H1 (cell line): ENCODE data around the gene HAPLN3. TPM values are rescaled to one million over a fixed set of nuclear protein-coding genes. Genes with fewer than 3 reads are reported as not detected.

ENCODE experiments used
- CTCF ChIA-PET: fragments of 300-600 bp; sonication (Branson Sonifier 250); formaldehyde crosslinking; loops from one replicate; lab custom pipeline; 2021; ENCODE audit not compliant: partially characterized antibody; lab: Charles Lee
- POLR2A ChIA-PET: fragments of 300-600 bp; sonication (Branson Sonifier 250); formaldehyde crosslinking; loops from one replicate; lab custom pipeline; 2021; ENCODE audit warnings: inconsistent platforms; ENCODE audit not compliant: partially characterized antibody; lab: Charles Lee
- DNase-seq, 2 experiments: peaks; one replicate each; pipeline versions ENCODE4 v3.0.0 to v3.0.0-alpha.2; 2010 to 2022; ENCODE audit warnings: low spot score in 2 of 2, low read depth in 1 of 2, mixed read lengths in 1 of 2
- FAIRE-seq: peaks from 2 replicates; lab custom pipeline; 2011; peaks lifted over from hg19 to GRCh38; lab: Jason Lieb, UNC
- H2AFZ ChIP-seq: 2 replicates; pipeline ENCODE4 v1.8.1; 2012; ENCODE audit warnings: low read length, inconsistent platforms
- H2AK5ac ChIP-seq: 2 replicates; pipeline ENCODE4 v1.6.1; 2013; ENCODE audit warnings: low read depth, low read length
- H2BK120ac ChIP-seq: replicated peaks from 2 replicates; pipeline ENCODE3; 2013; ENCODE audit warnings: low read depth, low read length, inconsistent platforms
- H2BK12ac ChIP-seq: 2 replicates; pipeline ENCODE4 v1.6.1; 2013; ENCODE audit warnings: low read depth, low read length
- H2BK15ac ChIP-seq: 2 replicates; pipeline ENCODE4 v1.6.1; 2013; ENCODE audit warnings: low read length
- H2BK20ac ChIP-seq: 2 replicates; pipeline ENCODE4 v1.6.1; 2013; ENCODE audit warnings: low read length
- H2BK5ac ChIP-seq: 2 replicates; pipeline ENCODE4 v1.6.1; 2013; ENCODE audit warnings: low read depth, low read length
- H3K14ac ChIP-seq: 2 replicates; pipeline ENCODE4 v1.6.1; 2013; ENCODE audit warnings: inconsistent platforms; ENCODE audit not compliant: insufficient read length
- H3K18ac ChIP-seq: 2 replicates; pipeline ENCODE4 v1.6.1; 2013; ENCODE audit warnings: low read length; ENCODE audit errors: extremely low read depth
- H3K23ac ChIP-seq: 2 replicates; pipeline ENCODE4 v1.6.1; 2013; ENCODE audit warnings: inconsistent platforms; ENCODE audit not compliant: insufficient read length
- H3K23me2 ChIP-seq: 2 replicates; pipeline ENCODE4 v1.6.1; 2013; ENCODE audit warnings: low read depth, low read length
- H3K27ac ChIP-seq: 2 replicates; pipeline ENCODE4 v1.6.1; 2011; ENCODE audit warnings: low read depth, low read length, inconsistent platforms
- H3K27me3 ChIP-seq, 4 experiments: replicated peaks in 1 of 4; 1 replicate in 1 of 4; 2 replicates in 3 of 4; pipeline versions ENCODE4 v1.6.1 to v1.8.1; 2011 to 2013; ENCODE audit warnings: low read length in 3 of 4, mild to moderate bottlenecking in 3 of 4, inconsistent platforms in 2 of 4, mixed read lengths in 2 of 4, moderate library complexity in 1 of 4; ENCODE audit not compliant: control insufficient read depth in 3 of 4, insufficient read depth in 3 of 4; ENCODE audit errors: extremely low read depth in 1 of 4
- H3K36me3 ChIP-seq, 4 experiments: 2 replicates each; pipeline versions ENCODE4 v1.6.1 to v1.8.1; 2011 to 2013; ENCODE audit warnings: mild to moderate bottlenecking in 4 of 4, low read length in 3 of 4, moderate library complexity in 2 of 4, control low read depth in 1 of 4, inconsistent platforms in 1 of 4; ENCODE audit not compliant: insufficient read depth in 4 of 4, control insufficient read depth in 2 of 4
- H3K4ac ChIP-seq: replicated peaks from 2 replicates; pipeline ENCODE3; 2013; ENCODE audit warnings: low read length, low read depth, mixed read lengths, inconsistent platforms; ENCODE audit not compliant: insufficient read length
- H3K4me1 ChIP-seq, 4 experiments: replicated peaks in 1 of 4; 1 replicate in 1 of 4; 2 replicates in 3 of 4; pipeline versions ENCODE4 v1.6.1 to v1.8.1; 2011 to 2013; ENCODE audit warnings: low read length in 3 of 4, inconsistent platforms in 2 of 4, mixed read lengths in 1 of 4; ENCODE audit not compliant: insufficient read depth in 4 of 4, control insufficient read depth in 3 of 4
- H3K4me2 ChIP-seq, 2 experiments: 2 replicates each; pipeline versions ENCODE4 v1.6.1 to v1.8.1; 2011 to 2013; ENCODE audit warnings: low read depth in 2 of 2, low read length in 2 of 2, control low read depth in 1 of 2, inconsistent platforms in 1 of 2, mild to moderate bottlenecking in 1 of 2; ENCODE audit not compliant: insufficient read depth in 1 of 2
- H3K4me3 ChIP-seq, 4 experiments: fragments of 200-600, 300-600 bp in 1 of 4; sonication (generic), shearing (Covaris generic), sonication (Bioruptor Twin) in 1 of 4; 2 replicates each; pipeline versions ENCODE4 v1.5.1 to v1.8.1; 2011 to 2016; ENCODE audit warnings: low read length in 4 of 4, low read depth in 3 of 4, control low read depth in 2 of 4, inconsistent platforms in 2 of 4, mild to moderate bottlenecking in 2 of 4, mixed read lengths in 1 of 4, moderate library complexity in 1 of 4; ENCODE audit not compliant: insufficient read depth in 2 of 4; ENCODE audit errors: extremely low read depth in 1 of 4
- H3K56ac ChIP-seq: replicated peaks from 2 replicates; pipeline ENCODE3; 2013; ENCODE audit warnings: low read depth, mild to moderate bottlenecking, mixed read lengths, low read length, inconsistent platforms; ENCODE audit not compliant: insufficient read length
- H3K79me1 ChIP-seq: 2 replicates; pipeline ENCODE4 v1.6.1; 2013; ENCODE audit warnings: low read depth, low read length, control low read depth
- H3K79me2 ChIP-seq, 2 experiments: 2 replicates each; pipeline versions ENCODE4 v1.6.1 to v1.8.1; 2012 to 2013; ENCODE audit warnings: low read length in 2 of 2, mild to moderate bottlenecking in 2 of 2, inconsistent platforms in 1 of 2; ENCODE audit not compliant: insufficient read depth in 2 of 2, control insufficient read depth in 1 of 2
- H3K9ac ChIP-seq, 4 experiments: replicated peaks in 1 of 4; 1 replicate in 1 of 4; 2 replicates in 3 of 4; pipeline versions ENCODE4 v1.6.1 to v1.8.1; 2011 to 2013; ENCODE audit warnings: low read depth in 3 of 4, low read length in 3 of 4, control low read depth in 2 of 4, mild to moderate bottlenecking in 2 of 4, moderate library complexity in 2 of 4, inconsistent platforms in 1 of 4; ENCODE audit errors: extremely low read depth in 1 of 4
- H3K9me3 ChIP-seq, 2 experiments: 2 replicates each; pipeline versions ENCODE4 v1.6.1 to v1.8.1; 2012 to 2013; ENCODE audit warnings: mild to moderate bottlenecking in 2 of 2, moderate library complexity in 2 of 2, control low read depth in 1 of 2, inconsistent platforms in 1 of 2, low read depth in 1 of 2, low read length in 1 of 2, mixed read lengths in 1 of 2; ENCODE audit not compliant: insufficient read depth in 2 of 2
- H4K20me1 ChIP-seq, 2 experiments: replicated peaks in 1 of 2; 2 replicates each; pipeline versions ENCODE3 to v1.8.1; 2011 to 2013; ENCODE audit warnings: inconsistent platforms in 2 of 2, low read length in 2 of 2, mild to moderate bottlenecking in 1 of 2; ENCODE audit not compliant: insufficient read depth in 2 of 2, control insufficient read depth in 1 of 2
- H4K5ac ChIP-seq: 2 replicates; pipeline ENCODE4 v1.6.1; 2013; ENCODE audit warnings: low read length, low read depth, mixed read lengths, inconsistent platforms; ENCODE audit not compliant: insufficient read length
- H4K8ac ChIP-seq: 2 replicates; pipeline ENCODE4 v1.8.0; 2013; ENCODE audit warnings: mild to moderate bottlenecking, moderate library complexity, low read length, inconsistent platforms; ENCODE audit not compliant: insufficient read depth; ENCODE audit errors: extremely low read depth
- H4K91ac ChIP-seq: replicated peaks from 2 replicates; pipeline ENCODE3; 2013; ENCODE audit warnings: low read length, mixed read lengths, inconsistent platforms; ENCODE audit not compliant: insufficient read length
- POLR2AphosphoS5 ChIP-seq: IDR thresholded peaks from 2 replicates; pipeline ENCODE4 v1.6.1; 2011; ENCODE audit warnings: low read depth, low read length
- RAD21 ChIP-seq, 2 experiments: IDR thresholded peaks in 1 of 2; conservative IDR thresholded peaks in 1 of 2; 2 replicates each; pipeline ENCODE4 v1.6.1; 2011; ENCODE audit warnings: low read depth in 2 of 2, low read length in 2 of 2, improper control_type of control experiment in 1 of 2, inconsistent platforms in 1 of 2, mild to moderate bottlenecking in 1 of 2, moderate library complexity in 1 of 2
- RNF2 ChIP-seq: fragments of 200-900, 300-1000 bp; sonication (generic); IDR thresholded peaks from 2 replicates; pipeline ENCODE4 v1.7.1; 2016; ENCODE audit warnings: borderline replicate concordance, low read depth, mild to moderate bottlenecking, antibody characterized with exemption, low read length; ENCODE audit not compliant: poor library complexity, severe bottlenecking; ENCODE audit errors: missing control alignments
- SIN3A ChIP-seq, 2 experiments: IDR thresholded peaks in 1 of 2; conservative IDR thresholded peaks in 1 of 2; 2 replicates each; pipeline ENCODE4 v1.6.1; 2011 to 2012; ENCODE audit warnings: low read length in 2 of 2, improper control_type of control experiment in 1 of 2, low read depth in 1 of 2, mild to moderate bottlenecking in 1 of 2
- TEAD4 ChIP-seq: IDR thresholded peaks from 2 replicates; pipeline ENCODE4 v1.6.1; 2012; ENCODE audit warnings: low read depth, low read length, inconsistent platforms, mixed read lengths
- WGBS, 2 experiments: shearing (Covaris generic) in 1 of 2; methylation state at CpG; one replicate each; pipeline versions ENCODE4 v1.1.6 to v1.1.7; 2013 to 2015; ENCODE audit warnings: low lambda C conversion rate in 2 of 2, mixed read lengths in 2 of 2, inconsistent platforms in 1 of 2, low coverage in 1 of 2, missing lambda C conversion rate in 1 of 2; ENCODE audit not compliant: insufficient replicate concordance in 2 of 2, insufficient coverage in 1 of 2, insufficient read length in 1 of 2; ENCODE audit errors: extremely low coverage in 1 of 2, missing lambda C conversion rate in 1 of 2; 5-methylcytosine and 5-hydroxymethylcytosine counted together
- polyA plus RNA-seq, 7 experiments: library from polyadenylated mRNA; depleted of rRNA in 3 of 7; stranded (reverse) in 5 of 7; unstranded in 2 of 7; fragments of >200 nt in 5 of 7; fragments of 200-250 nt in 2 of 7; gene quantifications; 1 replicate in 5 of 7; 2 replicates in 1 of 7; 4 replicates in 1 of 7; pipeline versions ENCODE4 v1.2.1 to v1.2.3, GENCODE V29; 2011 to 2013; ENCODE audit warnings: missing spikeins in 2 of 7, mixed read lengths in 2 of 7
- total RNA-seq: library from RNA; stranded (reverse); fragmentation: NEBNext Ultra II Directional; extraction: Animal tissue kit (Norgen Biotek cat#: 25700); gene quantifications from 2 replicates; pipeline ENCODE4 v1.2.1, GENCODE V29; 2021
- TF ChIP-seq, protein P1 (sequence below), 3 experiments: IDR thresholded peaks; 1 replicate in 2 of 3; 2 replicates in 1 of 3; pipeline versions ENCODE4 v1.5.1 to v1.6.1; 2011; ENCODE audit warnings: low read length in 3 of 3, mild to moderate bottlenecking in 3 of 3, inconsistent platforms in 2 of 3, low read depth in 1 of 3, moderate library complexity in 1 of 3; ENCODE audit not compliant: insufficient read depth in 1 of 3; ENCODE audit errors: control extremely low read depth in 1 of 3

Gene HAPLN3
- total and polyA plus RNA-seq, 2 of the 8 experiments (the other 6 are each of a cell fraction or from before 2014, with no cell fraction given): 76.2 to 79.7 TPM

DNA sequence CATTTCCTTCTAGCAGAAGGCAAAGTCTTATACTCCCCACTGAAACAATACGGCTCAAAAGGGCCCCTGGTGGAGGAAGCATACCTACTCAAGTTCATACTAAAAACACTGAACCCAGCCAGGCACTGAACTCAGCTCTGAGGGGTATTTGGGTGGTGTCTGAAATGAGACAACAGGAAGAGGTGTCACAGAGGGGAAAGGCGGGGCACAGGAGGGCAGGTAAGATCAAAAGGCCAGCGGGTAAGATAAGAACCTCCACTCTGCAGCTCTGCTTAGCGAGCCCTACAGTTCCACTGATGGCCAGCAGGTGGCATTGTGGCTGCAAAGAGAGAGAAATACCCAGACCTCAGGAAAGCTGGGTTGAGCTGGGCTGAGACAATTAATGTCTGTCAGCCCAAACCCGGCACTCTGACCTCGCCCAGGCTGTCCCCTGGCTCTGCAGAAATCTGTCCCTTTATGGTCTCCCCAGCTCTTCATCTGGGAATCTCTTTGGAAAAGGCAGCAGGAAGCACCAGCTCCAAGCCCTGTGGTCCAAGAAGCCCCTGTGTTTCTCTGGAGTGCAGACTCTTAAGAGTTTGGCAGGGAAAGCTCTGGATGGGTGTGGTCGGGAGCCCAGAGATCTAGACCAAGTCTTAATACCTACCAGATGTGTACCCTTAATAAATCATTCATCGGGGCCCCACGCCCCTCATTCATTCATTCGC is 9.4 kb upstream of the HAPLN3 start:
- ChIA-PET CTCF (interaction anchor here (0.6 to 7.8 kb wide), 57 partner anchors 10 to 371 kb away, joined by 3 to 94 read pairs (median 4); partner anchors contain the start of genes ABHD2, FANCI, HAPLN3 and MFGE8), POLR2A (interaction anchor here (0.8 to 27.2 kb wide), 17 partner anchors 9 to 146 kb away, joined by 3 to 607 read pairs (median 6); partner anchors contain the start of genes HAPLN3 and MFGE8)
- peak; percentile 58 for FAIRE-seq
- Histone ChIP-seq H3K36me3 (peaks cover 69 to 97% (median 92%) of the 10 kb centered on the region in 4 experiments), H3K4me3 (no peak overlapping the region), H4K5ac (no peak overlapping the region), H4K8ac (no peak overlapping the region), H2BK12ac (0 out of 2 replicates have a peak overlapping the region, but pooled peaks have one; percentile 27), H3K4me2 (no peak overlapping the region), H3K9me3 (no peaks in the 10 kb centered on the region), H3K23ac (no peak overlapping the region), H3K4me1 (peaks cover 2 to 32% (median 16%) of the 10 kb centered on the region in 4 experiments), H3K23me2 (peaks cover 5% of the 10 kb centered on the region; the same call in 1 of the 2 replicates), H2BK20ac (no peak overlapping the region), H3K18ac (no peak overlapping the region; the same call in 1 of the 2 replicates), H3K14ac (no peak overlapping the region), H3K56ac (no peak overlapping the region), H3K9ac (no peak overlapping the region), H3K79me2 (peaks cover 3 to 61% of the 10 kb centered on the region in 2 experiments; a peak in 3 of 4 replicates), H2BK15ac (no peak overlapping the region), H4K20me1 (peaks cover 44 to 61% of the 10 kb centered on the region in 2 experiments), H3K27me3 (no peaks in the 10 kb centered on the region), H4K91ac (no peak overlapping the region), H2BK5ac (no peak overlapping the region; the same call in 1 of the 2 replicates), H3K27ac (no peak overlapping the region), H3K79me1 (peaks cover 33% of the 10 kb centered on the region), H2AK5ac (no peak overlapping the region), H3K4ac (no peak overlapping the region), H2BK120ac (no peak overlapping the region), H2AFZ (no peak overlapping the region)
- peak in 1 of 2 experiments; percentile 94 for DNase-seq
- 63% methylated on average over 10 of the region's 10 CpGs; no CpG with 5 or more reads in 1 of the 2 experiments for WGBS, 2 experiments
- TF ChIP-seq RAD21 (IDR thresholded peaks at IDR 0.05 in 1 of 2, conservative IDR thresholded peaks at IDR 0.05 in 1 of 2; ENCODE audit: low read depth in 2 of 2, low read length in 2 of 2) (peak; percentile 92 to 94), POLR2AphosphoS5 (peak; percentile 36; the same call in 1 of the 2 replicates), SIN3A (conservative IDR thresholded peaks at IDR 0.05 in 1 of 2, IDR thresholded peaks at IDR 0.05 in 1 of 2; ENCODE audit: low read depth in 1 of 2, low read length in 2 of 2) (0 out of 4 replicates have a peak, but pooled peaks of 1 of the 2 experiments have one; percentile 37), RNF2 (no peak), TEAD4 (peak; percentile 7; the same call in 1 of the 2 replicates)
- TF ChIP-seq, protein P1, sequence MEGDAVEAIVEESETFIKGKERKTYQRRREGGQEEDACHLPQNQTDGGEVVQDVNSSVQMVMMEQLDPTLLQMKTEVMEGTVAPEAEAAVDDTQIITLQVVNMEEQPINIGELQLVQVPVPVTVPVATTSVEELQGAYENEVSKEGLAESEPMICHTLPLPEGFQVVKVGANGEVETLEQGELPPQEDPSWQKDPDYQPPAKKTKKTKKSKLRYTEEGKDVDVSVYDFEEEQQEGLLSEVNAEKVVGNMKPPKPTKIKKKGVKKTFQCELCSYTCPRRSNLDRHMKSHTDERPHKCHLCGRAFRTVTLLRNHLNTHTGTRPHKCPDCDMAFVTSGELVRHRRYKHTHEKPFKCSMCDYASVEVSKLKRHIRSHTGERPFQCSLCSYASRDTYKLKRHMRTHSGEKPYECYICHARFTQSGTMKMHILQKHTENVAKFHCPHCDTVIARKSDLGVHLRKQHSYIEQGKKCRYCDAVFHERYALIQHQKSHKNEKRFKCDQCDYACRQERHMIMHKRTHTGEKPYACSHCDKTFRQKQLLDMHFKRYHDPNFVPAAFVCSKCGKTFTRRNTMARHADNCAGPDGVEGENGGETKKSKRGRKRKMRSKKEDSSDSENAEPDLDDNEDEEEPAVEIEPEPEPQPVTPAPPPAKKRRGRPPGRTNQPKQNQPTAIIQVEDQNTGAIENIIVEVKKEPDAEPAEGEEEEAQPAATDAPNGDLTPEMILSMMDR (IDR thresholded peaks at IDR 0.05; ENCODE audit: control extremely low read depth in 1 of 3, insufficient read depth in 1 of 3, low read depth in 1 of 3, low read length in 3 of 3): peak; percentile 87 to 99 (median 91)
